K562 (cell line): Measurements from ENCODE around the gene VSTM1. TPM values are rescaled to one million over a fixed set of nuclear protein-coding genes. Genes with fewer than 3 reads are reported as not detected.

Experiments used
- CEBPZ ChIP-seq: fragments of 150-350 bp; IDR thresholded peaks from 2 replicates; pipeline ENCODE4 v1.6.1; 2014; ENCODE audit warnings: low read depth, mild to moderate bottlenecking, low read length, borderline replicate concordance
- CSDE1 ChIP-seq, 2 experiments: fragments of 450-650 bp; IDR thresholded peaks; 2 replicates each; pipeline ENCODE4 v1.6.1; 2016; ENCODE audit warnings: mild to moderate bottlenecking in 1 of 2
- E2F3 ChIP-seq: fragments of 250-450 bp; sonication (Bioruptor Pico); IDR thresholded peaks from 2 replicates; pipeline ENCODE4 v1.4.0; 2020; ENCODE audit warnings: mild to moderate bottlenecking
- MEIS2 ChIP-seq: fragments of 450-650 bp; IDR thresholded peaks from 2 replicates; pipeline ENCODE4 v1.6.1; 2014; ENCODE audit warnings: mild to moderate bottlenecking; ENCODE audit not compliant: partially characterized antibody
- NCOA4 ChIP-seq: fragments of 450-650 bp; IDR thresholded peaks from 2 replicates; pipeline ENCODE4 v1.6.1; 2018; ENCODE audit warnings: mild to moderate bottlenecking; ENCODE audit not compliant: partially characterized antibody
- PHB2 ChIP-seq: fragments of 450-650 bp; IDR thresholded peaks from 2 replicates; pipeline ENCODE4 v1.6.1; 2017; ENCODE audit warnings: low read depth
- SNIP1 ChIP-seq: fragments of 450-650 bp; IDR thresholded peaks from 2 replicates; pipeline ENCODE4 v1.7.1; 2017; ENCODE audit warnings: low read depth, mild to moderate bottlenecking
- YBX1 ChIP-seq: fragments of 450-650 bp; IDR thresholded peaks from 2 replicates; pipeline ENCODE4 v1.7.1; 2016; ENCODE audit warnings: mild to moderate bottlenecking
- ZNF311 ChIP-seq: fragments of 250-450 bp; sonication (Bioruptor Pico); IDR thresholded peaks from 2 replicates; pipeline ENCODE4 v1.4.0; 2020; ENCODE audit warnings: mild to moderate bottlenecking, moderate library complexity
- ZNF57 ChIP-seq: fragments of 450-650 bp; formaldehyde crosslinking; IDR thresholded peaks from 2 replicates; pipeline ENCODE4 v1.4.0; 2020; ENCODE audit warnings: mild to moderate bottlenecking, moderate library complexity
- ZNF589 ChIP-seq: fragments of 200-800 bp; sonication (Bioruptor generic); IDR thresholded peaks from 2 replicates; pipeline ENCODE4 v1.6.1; 2016; ENCODE audit warnings: low read depth, missing genetic modification characterization, missing compliant biosample characterization
- ZNF592 ChIP-seq: fragments of 450-650 bp; IDR thresholded peaks from 2 replicates; pipeline ENCODE4 v1.6.1; 2017; ENCODE audit warnings: antibody characterized with exemption, mild to moderate bottlenecking
- polyA plus RNA-seq, 8 experiments: library from polyadenylated mRNA; depleted of rRNA in 4 of 8; stranded (reverse) in 5 of 8; unstranded in 3 of 8; fragments of >200 nt; fragmentation: Nextera tagmentation in 2 of 8; fragmentation: Illumina TruSeq in 1 of 8; extraction: Ambion mirVana in 2 of 8; extraction: Trizol in 1 of 8; gene quantifications; 2 replicates each; pipeline versions ENCODE4 v1.2.1 to v1.2.3, GENCODE V29; 2011 to 2014; ENCODE audit warnings: inconsistent platforms in 1 of 8, missing spikeins in 1 of 8
- total RNA-seq, 7 experiments: library from RNA; depleted of rRNA in 6 of 7; stranded (reverse); fragments of >200 nt in 6 of 7; fragmentation: Illumina TruSeq in 2 of 7; extraction: Trizol in 2 of 7; gene quantifications; 2 replicates each; pipeline versions ENCODE4 v1.2.1 to v1.2.3, GENCODE V29; 2011 to 2021; ENCODE audit warnings: low replicate concordance in 1 of 7
- TF ChIP-seq, protein P1 (sequence below): fragments of 450-650 bp; formaldehyde crosslinking; IDR thresholded peaks from 2 replicates; pipeline ENCODE4 v1.4.0; 2022; ENCODE audit warnings: mild to moderate bottlenecking, moderate library complexity
- TF ChIP-seq, protein P2 (sequence below): fragments of 200-800 bp; sonication (Bioruptor generic); IDR thresholded peaks from 2 replicates; pipeline ENCODE4 v1.6.1; 2016; ENCODE audit warnings: missing genetic modification characterization, missing compliant biosample characterization

Gene VSTM1
- total and polyA plus RNA-seq, 9 of the 15 experiments (the other 6 are each of a cell fraction or from before 2014, with no cell fraction given), result not detected

DNA sequence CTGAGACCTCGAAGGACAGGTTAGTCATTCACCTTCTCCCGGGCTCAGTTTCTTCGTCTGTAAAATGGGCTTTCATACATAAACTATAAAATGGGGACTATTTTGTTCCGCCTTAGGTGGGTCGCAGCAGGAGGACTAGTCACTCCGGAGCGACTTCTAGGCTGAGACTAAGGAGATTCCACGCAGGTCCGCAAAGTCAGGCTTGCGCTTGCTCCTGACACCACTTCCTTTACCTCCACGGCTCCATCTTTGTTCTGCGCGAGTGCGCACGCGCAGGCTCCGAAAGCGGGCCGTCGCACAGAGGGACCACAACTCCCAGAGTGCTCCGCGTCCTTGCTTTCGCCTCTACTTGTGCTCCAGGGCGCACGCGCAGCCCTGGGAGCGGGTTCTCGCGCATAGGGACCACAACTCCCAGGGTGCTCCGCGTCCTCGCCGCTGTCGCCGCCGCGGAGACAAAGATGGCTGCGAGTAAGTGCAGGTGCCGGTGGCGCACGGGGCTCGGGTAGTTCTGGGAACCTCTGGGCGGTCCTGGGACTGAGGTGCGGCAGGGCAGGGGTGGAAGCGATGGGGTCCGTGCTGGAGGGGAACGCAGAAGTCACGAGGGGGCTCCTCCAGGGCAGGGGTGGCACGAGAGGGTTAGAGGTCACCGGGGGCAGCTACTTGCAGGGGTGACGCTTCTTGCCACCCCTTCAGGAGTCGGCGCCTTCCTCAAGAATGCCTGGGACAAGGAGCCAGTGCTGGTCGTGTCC lies 38.9 kb upstream of the VSTM1 start, which contains the start of gene NDUFA3 (continued):
- TF ChIP-seq, protein P1, sequence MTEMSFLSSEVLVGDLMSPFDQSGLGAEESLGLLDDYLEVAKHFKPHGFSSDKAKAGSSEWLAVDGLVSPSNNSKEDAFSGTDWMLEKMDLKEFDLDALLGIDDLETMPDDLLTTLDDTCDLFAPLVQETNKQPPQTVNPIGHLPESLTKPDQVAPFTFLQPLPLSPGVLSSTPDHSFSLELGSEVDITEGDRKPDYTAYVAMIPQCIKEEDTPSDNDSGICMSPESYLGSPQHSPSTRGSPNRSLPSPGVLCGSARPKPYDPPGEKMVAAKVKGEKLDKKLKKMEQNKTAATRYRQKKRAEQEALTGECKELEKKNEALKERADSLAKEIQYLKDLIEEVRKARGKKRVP (CRISPR knock-in tag), result no peak
- TF ChIP-seq, protein P2, sequence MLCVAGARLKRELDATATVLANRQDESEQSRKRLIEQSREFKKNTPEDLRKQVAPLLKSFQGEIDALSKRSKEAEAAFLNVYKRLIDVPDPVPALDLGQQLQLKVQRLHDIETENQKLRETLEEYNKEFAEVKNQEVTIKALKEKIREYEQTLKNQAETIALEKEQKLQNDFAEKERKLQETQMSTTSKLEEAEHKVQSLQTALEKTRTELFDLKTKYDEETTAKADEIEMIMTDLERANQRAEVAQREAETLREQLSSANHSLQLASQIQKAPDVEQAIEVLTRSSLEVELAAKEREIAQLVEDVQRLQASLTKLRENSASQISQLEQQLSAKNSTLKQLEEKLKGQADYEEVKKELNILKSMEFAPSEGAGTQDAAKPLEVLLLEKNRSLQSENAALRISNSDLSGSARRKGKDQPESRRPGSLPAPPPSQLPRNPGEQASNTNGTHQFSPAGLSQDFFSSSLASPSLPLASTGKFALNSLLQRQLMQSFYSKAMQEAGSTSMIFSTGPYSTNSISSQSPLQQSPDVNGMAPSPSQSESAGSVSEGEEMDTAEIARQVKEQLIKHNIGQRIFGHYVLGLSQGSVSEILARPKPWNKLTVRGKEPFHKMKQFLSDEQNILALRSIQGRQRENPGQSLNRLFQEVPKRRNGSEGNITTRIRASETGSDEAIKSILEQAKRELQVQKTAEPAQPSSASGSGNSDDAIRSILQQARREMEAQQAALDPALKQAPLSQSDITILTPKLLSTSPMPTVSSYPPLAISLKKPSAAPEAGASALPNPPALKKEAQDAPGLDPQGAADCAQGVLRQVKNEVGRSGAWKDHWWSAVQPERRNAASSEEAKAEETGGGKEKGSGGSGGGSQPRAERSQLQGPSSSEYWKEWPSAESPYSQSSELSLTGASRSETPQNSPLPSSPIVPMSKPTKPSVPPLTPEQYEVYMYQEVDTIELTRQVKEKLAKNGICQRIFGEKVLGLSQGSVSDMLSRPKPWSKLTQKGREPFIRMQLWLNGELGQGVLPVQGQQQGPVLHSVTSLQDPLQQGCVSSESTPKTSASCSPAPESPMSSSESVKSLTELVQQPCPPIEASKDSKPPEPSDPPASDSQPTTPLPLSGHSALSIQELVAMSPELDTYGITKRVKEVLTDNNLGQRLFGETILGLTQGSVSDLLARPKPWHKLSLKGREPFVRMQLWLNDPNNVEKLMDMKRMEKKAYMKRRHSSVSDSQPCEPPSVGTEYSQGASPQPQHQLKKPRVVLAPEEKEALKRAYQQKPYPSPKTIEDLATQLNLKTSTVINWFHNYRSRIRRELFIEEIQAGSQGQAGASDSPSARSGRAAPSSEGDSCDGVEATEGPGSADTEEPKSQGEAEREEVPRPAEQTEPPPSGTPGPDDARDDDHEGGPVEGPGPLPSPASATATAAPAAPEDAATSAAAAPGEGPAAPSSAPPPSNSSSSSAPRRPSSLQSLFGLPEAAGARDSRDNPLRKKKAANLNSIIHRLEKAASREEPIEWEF (CRISPR knock-in tag), result no peak
- TF ChIP-seq PHB2, result no peak
- no peak for TF ChIP-seq CEBPZ
- no peak for TF ChIP-seq YBX1
- no peak for TF ChIP-seq ZNF57 (CRISPR knock-in tag)
- peak; percentile 96 for TF ChIP-seq MEIS2
- TF ChIP-seq ZNF311 (CRISPR knock-in tag), result no peak
- TF ChIP-seq ZNF592, result no peak
- TF ChIP-seq CSDE1 (IDR thresholded peaks at IDR 0.05), result no peak
- peak; percentile 68 for TF ChIP-seq NCOA4
- TF ChIP-seq SNIP1, result no peak
- 0 out of 2 replicates have a peak, but pooled peaks have one; percentile 45 for TF ChIP-seq ZNF589 (CRISPR knock-in tag)
- TF ChIP-seq E2F3 (CRISPR knock-in tag), result no peak
